Stimulated activated CD4-positive, alpha-beta T cell treated with anti-CD3 and anti-CD28 coated beads, Interleukin-4, amount 100 ng/mL, for 24 hours (primary cell): ENCODE data around the gene CAB39L.

ENCODE experiments used
- DNase-seq: peaks from one replicate; pipeline ENCODE4 v3.0.0-alpha.2; 2020

The CAB39L gene

GRCh38 chr13:49271264-49271663, 172.6 kb downstream of the CAB39L start:
- no peak for DNase-seq

- no peak for DNase-seq
Measured at GRCh38 chr13:49265822-49266221, 178.0 kb downstream of the CAB39L start.

GRCh38 chr13:49262634-49263033, 181.2 kb downstream of the CAB39L start:
- no peak for DNase-seq

- no peak for DNase-seq
Measured at GRCh38 chr13:49259586-49259985, 184.3 kb downstream of the CAB39L start.
